Activated CD4-positive, alpha-beta T cell treated with anti-CD3 and anti-CD28 coated beads for 4 hours (primary cell): ENCODE data around the gene PET100.

Experiments used
- DNase-seq, 2 donors: peaks; one replicate each; pipeline ENCODE4 v3.0.0-alpha.2; 2020

PET100 gene, protein sequence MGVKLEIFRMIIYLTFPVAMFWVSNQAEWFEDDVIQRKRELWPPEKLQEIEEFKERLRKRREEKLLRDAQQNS

GRCh38 chr19:7629347-7630054 is at the start of gene PET100, which contains the start of gene XAB2:
TSS of gene PET100 (plus strand) at chr19:7629793. CDS start at chr19:7629834, 41 bp downstream.
TSS of gene XAB2 (minus strand) at chr19:7629545. CDS start at chr19:7629527, 18 bp downstream.
- DNase-seq: peak; percentile 92 to 93

- DNase-seq: no peak
Measured at GRCh38 chr19:7582446-7582845, 47.1 kb upstream of the PET100 start.

DNA sequence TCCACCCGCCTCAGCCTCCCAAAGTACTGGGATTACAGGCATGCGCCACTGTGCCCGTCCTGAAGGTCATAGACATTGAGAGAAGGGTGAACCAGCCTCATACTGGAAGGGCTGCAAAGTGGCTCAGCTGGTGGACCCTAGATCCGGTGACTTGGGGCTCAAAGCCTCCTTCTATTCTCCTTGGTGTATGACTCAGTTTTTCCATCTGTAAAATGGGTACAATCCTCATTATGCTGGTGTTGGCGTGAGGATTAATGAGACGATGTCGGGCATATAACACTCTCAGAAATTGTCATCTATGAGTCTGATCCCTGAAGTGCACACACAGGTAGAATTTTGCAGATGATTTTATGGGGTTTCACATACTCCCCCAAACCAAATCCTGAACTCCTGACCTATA is 39.8 kb upstream of the PET100 start:
- no peak for DNase-seq

GRCh38 chr19:7590256-7590655 is 39.3 kb upstream of the PET100 start:
- no peak for DNase-seq

GRCh38 chr19:7595466-7596133 is 34.0 kb upstream of the PET100 start, which contains the start of gene CAMSAP3:
TSS of gene CAMSAP3 (plus strand) at chr19:7595863. CDS start at chr19:7596003, 140 bp downstream.
- DNase-seq: peak in 1 of 2 donors; percentile 23

- DNase-seq: no peak
Measured at GRCh38 chr19:7596211-7596937, 33.2 kb upstream of the PET100 start.

- DNase-seq: no peak
Measured at GRCh38 chr19:7597689-7598088, 31.9 kb upstream of the PET100 start.

GRCh38 chr19:7598180-7598579 is 31.4 kb upstream of the PET100 start:
- DNase-seq: no peak

DNA sequence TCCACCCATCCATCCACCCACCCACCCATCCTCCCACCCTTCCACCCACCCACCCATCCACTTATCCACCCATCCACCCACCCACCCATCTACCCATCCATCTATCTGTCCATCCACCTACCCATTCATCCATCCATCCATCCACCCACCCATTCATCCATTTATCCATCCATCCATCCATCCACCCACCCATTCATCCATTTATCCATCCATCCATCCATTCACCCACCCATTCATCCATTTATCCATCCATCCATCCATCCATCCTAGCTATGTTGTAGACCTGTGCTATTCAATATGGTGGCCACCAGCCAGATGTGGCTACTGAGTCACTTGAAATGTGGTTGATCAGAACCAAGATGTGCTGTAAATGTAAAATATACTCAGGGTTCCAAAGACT is 28.9 kb upstream of the PET100 start:
- DNase-seq: no peak

- DNase-seq: no peak
Measured at GRCh38 chr19:7602240-7602934, 27.2 kb upstream of the PET100 start.

- DNase-seq: no peak
Measured at GRCh38 chr19:7602935-7603497, 26.6 kb upstream of the PET100 start.

DNA sequence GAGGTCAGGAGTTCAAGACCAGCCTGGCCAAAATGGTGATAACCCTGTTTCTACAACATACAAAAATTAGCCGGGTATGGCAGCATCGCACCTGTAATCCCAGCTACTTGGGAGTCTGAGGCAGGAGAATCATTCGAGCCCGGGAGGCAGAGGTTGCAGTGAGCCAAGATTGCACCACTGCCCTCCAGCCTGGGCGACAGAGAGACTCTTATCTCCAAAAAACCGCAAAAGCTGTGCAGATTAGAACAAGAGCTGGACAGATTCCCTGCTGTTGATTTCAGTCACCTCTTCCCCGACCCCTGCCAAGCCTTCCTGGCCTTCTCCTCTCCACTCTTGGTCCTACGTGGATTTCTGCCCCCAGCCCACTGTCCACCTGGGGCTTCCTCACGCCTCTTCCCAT is 25.7 kb upstream of the PET100 start:
- DNase-seq: no peak

DNA sequence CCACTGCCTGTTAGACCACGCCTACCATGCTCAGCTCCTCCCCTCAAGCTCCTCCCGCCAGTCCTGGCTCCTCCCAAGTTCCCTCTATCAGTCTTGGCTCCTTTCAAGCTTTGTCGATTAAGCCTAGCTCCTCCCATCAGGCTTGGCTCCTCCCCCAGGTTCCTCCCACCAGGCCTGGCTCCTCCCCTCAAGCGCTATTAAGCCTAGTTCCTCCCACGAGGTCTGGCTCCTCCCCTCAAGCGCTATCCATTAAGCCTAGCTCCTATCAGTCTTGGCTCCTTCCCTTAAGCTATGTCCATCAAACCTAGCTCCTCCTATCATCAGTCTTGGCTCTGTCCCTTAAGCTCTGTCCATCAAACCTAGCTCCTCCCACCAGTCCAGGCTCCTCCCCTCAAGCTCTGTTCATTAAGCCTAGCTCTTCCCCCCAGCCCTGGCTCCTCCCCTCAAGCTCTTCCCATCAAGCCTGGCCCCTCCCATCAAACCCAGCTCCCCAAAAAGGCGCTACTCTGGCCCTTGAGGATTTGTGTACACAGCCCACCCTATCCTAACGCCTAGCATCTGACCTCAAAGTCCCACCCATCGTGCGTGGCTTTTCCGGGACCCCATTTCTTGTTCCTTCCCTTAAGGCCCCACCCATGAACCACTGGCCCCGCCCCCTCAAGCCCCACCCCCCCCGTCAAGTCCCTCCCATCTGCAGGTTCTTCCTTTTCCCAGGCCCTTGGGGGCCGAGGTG is 23.9 kb upstream of the PET100 start:
- DNase-seq: no peak

GRCh38 chr19:7606289-7606688 is 23.3 kb upstream of the PET100 start:
- DNase-seq: no peak

DNA sequence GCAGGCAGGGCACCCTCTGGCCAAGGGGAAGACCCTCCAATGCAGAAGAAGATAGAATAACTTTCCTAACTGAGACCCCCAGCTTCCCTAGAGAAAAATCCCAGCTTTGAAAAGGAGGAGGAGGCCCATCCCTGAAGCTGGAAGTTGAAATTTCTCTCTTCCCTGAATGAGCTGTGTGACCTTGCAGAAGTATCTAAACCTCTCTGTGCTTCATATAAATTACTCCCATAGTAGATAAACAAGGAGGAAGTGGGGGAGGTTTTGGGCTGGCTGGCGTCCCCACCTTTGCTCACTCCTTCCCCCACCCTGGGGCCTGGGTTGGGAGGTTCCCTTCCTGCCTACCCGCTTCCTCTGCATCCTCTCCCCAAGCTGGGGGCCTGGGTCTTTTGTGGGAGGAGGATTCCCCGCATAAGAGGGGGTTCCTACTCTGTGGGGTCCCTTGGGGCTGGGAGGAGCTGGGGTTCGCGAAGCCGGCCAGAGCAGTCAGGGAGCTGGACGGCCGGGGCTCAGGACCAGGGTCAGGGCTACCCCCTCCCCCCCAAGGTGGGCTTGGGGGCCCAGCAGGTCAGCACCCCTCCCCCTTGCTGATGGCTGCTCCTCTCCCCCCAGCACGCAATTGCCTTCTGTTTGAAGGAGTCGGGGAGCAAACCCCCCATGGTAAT is 22.2 kb upstream of the PET100 start:
- DNase-seq: no peak

DNA sequence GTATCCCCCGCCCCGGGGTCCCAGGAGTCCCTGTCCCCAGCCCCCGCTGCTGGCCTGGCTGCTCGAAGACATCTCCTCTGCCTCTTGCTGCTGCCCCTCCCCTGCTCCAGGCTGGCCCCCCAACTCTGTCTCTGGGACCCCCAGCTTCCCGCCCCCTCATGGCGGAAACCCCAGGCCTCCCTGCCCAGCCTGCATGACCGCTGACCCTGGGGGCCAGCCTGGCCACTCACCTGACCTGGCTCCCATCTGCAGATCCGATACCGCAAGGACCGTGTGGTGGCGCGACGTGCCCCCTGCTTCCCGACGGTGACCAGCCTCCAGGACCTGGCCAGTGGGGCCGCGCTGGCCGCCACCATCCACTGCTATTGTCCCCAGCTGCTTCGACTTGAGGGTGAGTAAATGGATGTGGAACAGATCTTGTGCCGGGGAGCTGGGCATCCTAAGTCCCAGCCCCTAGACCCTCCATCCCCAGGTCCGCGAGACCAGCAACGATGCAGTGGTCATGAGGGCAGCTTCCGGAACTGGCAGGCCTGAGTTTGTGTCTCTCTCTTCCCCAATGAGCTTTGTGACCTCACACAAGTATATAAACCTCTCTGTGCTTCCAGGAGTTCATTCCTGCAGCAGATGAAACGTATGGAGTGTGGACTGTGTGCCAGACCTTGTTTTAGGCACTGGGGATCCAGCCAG is 21.6 kb upstream of the PET100 start:
- no peak for DNase-seq

DNA sequence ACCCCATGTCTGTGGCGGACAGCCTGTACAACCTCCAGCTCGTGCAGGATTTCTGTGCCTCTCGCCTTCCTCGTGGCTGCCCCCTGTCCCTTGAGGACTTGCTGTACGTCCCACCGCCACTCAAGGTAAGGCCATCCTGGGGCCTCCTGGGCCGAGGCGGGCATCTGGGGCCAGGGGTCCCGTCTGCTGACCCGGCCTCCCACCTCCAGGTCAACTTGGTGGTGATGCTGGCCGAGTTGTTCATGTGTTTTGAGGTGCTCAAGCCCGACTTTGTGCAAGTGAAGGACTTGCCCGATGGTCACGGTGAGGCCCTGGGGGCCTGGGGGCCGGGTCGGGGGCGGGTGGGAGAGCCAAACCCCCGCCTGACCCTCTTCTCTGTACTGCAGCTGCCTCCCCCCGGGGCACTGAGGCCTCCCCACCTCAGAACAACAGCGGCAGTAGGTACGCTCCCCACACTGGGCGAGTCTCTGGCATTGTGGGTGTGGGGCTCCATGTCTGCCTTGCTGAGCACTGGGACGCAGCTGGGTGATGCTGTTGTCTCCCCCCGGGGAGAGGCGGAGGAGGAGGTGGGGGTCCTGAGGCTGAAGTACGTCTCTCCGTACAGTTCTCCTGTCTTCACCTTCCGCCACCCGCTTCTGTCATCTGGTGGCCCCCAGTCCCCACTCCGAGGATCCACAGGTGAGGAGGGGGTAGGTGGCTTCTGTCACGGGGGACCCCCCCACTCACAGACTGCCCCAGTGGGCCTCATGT is 18.9 kb upstream of the PET100 start:
- DNase-seq: no peak

DNA sequence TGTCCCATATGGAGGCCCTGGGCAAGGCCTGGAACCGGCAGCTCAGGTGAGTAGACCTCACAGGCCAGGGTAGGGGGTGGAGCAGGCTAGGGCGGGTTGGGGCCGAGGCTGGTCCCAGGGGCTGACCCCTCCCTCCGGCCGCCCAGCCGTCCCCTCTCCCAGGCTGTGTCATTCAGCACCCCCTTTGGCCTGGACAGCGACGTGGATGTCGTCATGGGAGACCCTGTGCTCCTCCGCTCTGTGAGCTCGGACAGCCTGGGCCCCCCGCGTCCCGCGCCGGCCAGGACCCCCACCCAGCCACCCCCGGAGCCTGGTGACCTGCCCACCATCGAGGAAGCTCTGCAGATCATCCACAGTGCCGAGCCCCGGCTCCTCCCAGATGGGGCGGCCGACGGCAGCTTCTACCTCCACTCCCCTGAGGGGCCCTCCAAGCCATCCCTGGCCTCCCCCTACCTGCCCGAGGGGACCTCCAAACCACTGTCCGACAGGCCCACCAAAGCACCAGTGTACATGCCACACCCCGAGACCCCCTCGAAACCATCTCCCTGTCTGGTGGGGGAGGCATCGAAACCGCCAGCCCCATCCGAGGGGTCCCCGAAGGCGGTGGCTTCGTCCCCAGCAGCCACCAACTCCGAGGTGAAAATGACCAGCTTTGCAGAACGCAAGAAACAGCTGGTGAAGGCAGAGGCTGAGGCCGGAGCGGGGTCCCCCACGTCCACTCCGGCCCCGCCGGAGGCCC is 17.9 kb upstream of the PET100 start:
- DNase-seq: no peak
